ENCODE data around the gene TEAD1. TPM values are rescaled to one million over a fixed set of nuclear protein-coding genes. Genes with fewer than 3 reads are reported as not detected.
"Not testable (repeated sequence)": the region's sequence is repeated elsewhere in the genome, so short reads cannot be mapped to it uniquely, and the experiment has no call there.

TEAD1 gene
- total RNA-seq, 2 donors from 2014 or later: 32.7 to 56.7 TPM

GRCh38 chr11:12876988-12877387, 202.8 kb downstream of the TEAD1 start:
- H3K27me3 ChIP-seq: no peaks in the 10 kb centered on the region
- no peak overlapping the region for H3K4me3 ChIP-seq
- no peaks in the 10 kb centered on the region for H3K36me3 ChIP-seq
- intact Hi-C loops (cut with DNase I): no loop called here
- no peak for DNase-seq
- H3K9ac ChIP-seq (ENCODE audit: low read depth in 2 of 2, low read length in 2 of 2): no peak overlapping the region
- H3K27ac ChIP-seq: no peak overlapping the region
- no peaks in the 10 kb centered on the region for H3K4me1 ChIP-seq
- H3K9me3 ChIP-seq: no peaks in the 10 kb centered on the region
- TF ChIP-seq CTCF (IDR thresholded peaks at IDR 0.05): no peak

GRCh38 chr11:12877508-12877907, 203.3 kb downstream of the TEAD1 start:
- H3K27ac ChIP-seq; H3K36me3 ChIP-seq; intact Hi-C loops (cut with DNase I); H3K9me3 ChIP-seq; H3K4me1 ChIP-seq; H3K4me3 ChIP-seq; H3K27me3 ChIP-seq; DNase-seq; H3K9ac ChIP-seq (ENCODE audit: low read depth in 2 of 2, low read length in 2 of 2): not testable (repeated sequence)

GRCh38 chr11:12880327-12880726, 206.1 kb downstream of the TEAD1 start:
- no peaks in the 10 kb centered on the region for H3K36me3 ChIP-seq
- TF ChIP-seq CTCF (IDR thresholded peaks at IDR 0.05): no peak
- H3K9me3 ChIP-seq: no peaks in the 10 kb centered on the region
- intact Hi-C loops (cut with DNase I): no loop called here
- no peak overlapping the region for H3K27ac ChIP-seq
- H3K4me3 ChIP-seq: no peak overlapping the region
- no peak for DNase-seq
- H3K4me1 ChIP-seq: no peaks in the 10 kb centered on the region
- H3K27me3 ChIP-seq: no peaks in the 10 kb centered on the region
- H3K9ac ChIP-seq (ENCODE audit: low read depth in 2 of 2, low read length in 2 of 2): no peak overlapping the region

- no peaks in the 10 kb centered on the region for H3K27me3 ChIP-seq
- H3K27ac ChIP-seq: no peak overlapping the region
- H3K9me3 ChIP-seq: no peaks in the 10 kb centered on the region
- H3K4me1 ChIP-seq: no peaks in the 10 kb centered on the region
- DNase-seq: no peak
- H3K36me3 ChIP-seq: no peaks in the 10 kb centered on the region
- TF ChIP-seq CTCF (IDR thresholded peaks at IDR 0.05): no peak
- intact Hi-C loops (cut with DNase I): no loop called here
- no peak overlapping the region for H3K4me3 ChIP-seq
- no peak overlapping the region for H3K9ac ChIP-seq (ENCODE audit: low read depth in 2 of 2, low read length in 2 of 2)
Observed at GRCh38 chr11:12882670-12883069, 208.4 kb downstream of the TEAD1 start.

- Histone ChIP-seq H3K36me3 (no peaks in the 10 kb centered on the region), H3K9me3 (no peaks in the 10 kb centered on the region), H3K27me3 (no peaks in the 10 kb centered on the region), H3K4me3 (no peak overlapping the region), H3K27ac (no peak overlapping the region), H3K4me1 (no peaks in the 10 kb centered on the region), H3K9ac (ENCODE audit: low read depth in 2 of 2, low read length in 2 of 2) (no peak overlapping the region)
- intact Hi-C loops (cut with DNase I): loop anchor here (5.0 kb wide), 1 partner anchor 58 kb away; no protein-coding TSS in a partner anchor
- no peak for DNase-seq
- TF ChIP-seq CTCF (IDR thresholded peaks at IDR 0.05): no peak
Observed at GRCh38 chr11:12884751-12885318, 210.6 kb downstream of the TEAD1 start.

GRCh38 chr11:12885717-12886239, 211.6 kb downstream of the TEAD1 start:
- Histone ChIP-seq H3K9ac (ENCODE audit: low read depth in 2 of 2, low read length in 2 of 2) (no peak overlapping the region), H3K4me1 (no peaks in the 10 kb centered on the region), H3K36me3 (no peaks in the 10 kb centered on the region), H3K27me3 (no peaks in the 10 kb centered on the region), H3K9me3 (no peaks in the 10 kb centered on the region), H3K27ac (no peak overlapping the region), H3K4me3 (no peak overlapping the region)
- intact Hi-C loops (cut with DNase I): loop anchor here (5.0 kb wide), 1 partner anchor 58 kb away; no protein-coding TSS in a partner anchor
- DNase-seq: no peak
- no peak for TF ChIP-seq CTCF (IDR thresholded peaks at IDR 0.05)

Measured in colonic mucosa (tissue), 4 donors.